K562 (cell line): ENCODE results near the gene ZNRF1. TPM values are rescaled to one million over a fixed set of nuclear protein-coding genes. Genes with fewer than 3 reads are reported as not detected.

ENCODE experiments used
- ATAC-seq: fragments of 200-7000 bp; cut with Tn5 transposase; 3 replicates; pipeline ENCODE4 v1.9.1; 2020; ENCODE audit warnings: moderate library complexity
- BruUV-seq: library from RNA; stranded (reverse); fragments of 400-500 nt; replicated peaks from 2 replicates; lab custom pipeline; 2021; lab: Mats Ljungman, UMichigan
- CTCF ChIA-PET: fragments of 300-600 bp; formaldehyde crosslinking; extraction: SDS; loops from one replicate; lab custom pipeline; 2021; ENCODE audit warnings: low intra/inter-chr PET ratio; lab: Yijun Ruan, JAX
- POLR2A ChIA-PET: fragments of 300-600, 350-650 bp; sonication (Branson Sonifier 250); formaldehyde crosslinking; extraction: SDS; loops from one replicate; lab custom pipeline; 2021; ENCODE audit warnings: antibody characterized with exemption, inconsistent platforms; lab: Yijun Ruan, JAX
- DNase-seq, 4 experiments: peaks; one replicate each; pipeline versions ENCODE4 v3.0.0 to v3.0.0-alpha.2; 2011 to 2018; ENCODE audit warnings: low spot score in 3 of 4, mixed read lengths in 3 of 4; ENCODE audit errors: extremely low read depth in 1 of 4
- FAIRE-seq: peaks from 2 replicates; lab custom pipeline; 2011; peaks lifted over from hg19 to GRCh38; lab: Jason Lieb, UNC
- H2AFZ ChIP-seq: 2 replicates; pipeline ENCODE4 v1.6.0; 2011; ENCODE audit warnings: low read depth, low read length, control low read depth, inconsistent platforms
- H3K27ac ChIP-seq: fragments of 200-600 bp; 3 replicates; pipeline ENCODE4 v1.8.0; 2011; ENCODE audit warnings: low read depth, mild to moderate bottlenecking, control low read depth, inconsistent platforms, low read length, moderate library complexity, mixed read lengths; ENCODE audit errors: extremely low read depth
- H3K27me3 ChIP-seq, 2 experiments: fragments of 300-600 bp in 1 of 2; 2 replicates in 1 of 2; 3 replicates in 1 of 2; pipeline versions ENCODE4 v1.6.0 to v1.8.0; 2011; ENCODE audit warnings: inconsistent platforms in 2 of 2, low read length in 2 of 2, mild to moderate bottlenecking in 1 of 2, mixed read lengths in 1 of 2, moderate library complexity in 1 of 2; ENCODE audit not compliant: control insufficient read depth in 2 of 2, insufficient read depth in 2 of 2
- H3K36me3 ChIP-seq: fragments of 300-600 bp; 3 replicates; pipeline ENCODE4 v1.8.0; 2011; ENCODE audit warnings: mild to moderate bottlenecking, low read length, inconsistent platforms; ENCODE audit not compliant: control insufficient read depth, insufficient read depth
- H3K4me1 ChIP-seq, 2 experiments: fragments of 200-600 bp in 1 of 2; replicated peaks in 1 of 2; 2 replicates in 1 of 2; 3 replicates in 1 of 2; pipeline versions ENCODE4 v1.5.1 to v1.8.0; 2011; ENCODE audit warnings: inconsistent platforms in 2 of 2, low read length in 2 of 2, mild to moderate bottlenecking in 1 of 2, mixed read lengths in 1 of 2, moderate library complexity in 1 of 2; ENCODE audit not compliant: control insufficient read depth in 2 of 2, insufficient read depth in 2 of 2
- H3K4me2 ChIP-seq: 2 replicates; pipeline ENCODE4 v1.6.1; 2011; ENCODE audit warnings: low read length, control low read depth, inconsistent platforms, mixed read lengths; ENCODE audit not compliant: insufficient read depth
- H3K4me3 ChIP-seq: fragments of 200-600 bp; sonication (generic), shearing (Covaris generic); 2 replicates; pipeline ENCODE4 v1.5.1; 2016; ENCODE audit warnings: control low read depth, inconsistent platforms
- H3K79me2 ChIP-seq: fragments of 200-600 bp; 3 replicates; pipeline ENCODE4 v1.8.0; 2011; ENCODE audit warnings: low read length, inconsistent platforms; ENCODE audit not compliant: control insufficient read depth, insufficient read depth
- H3K9ac ChIP-seq, 2 experiments: 2 replicates each; pipeline versions ENCODE4 v1.6.0 to v1.6.1; 2011; ENCODE audit warnings: low read depth in 2 of 2, low read length in 2 of 2, control low read depth in 1 of 2, inconsistent platforms in 1 of 2, mild to moderate bottlenecking in 1 of 2, mixed read lengths in 1 of 2; ENCODE audit not compliant: insufficient read depth in 1 of 2
- H3K9me1 ChIP-seq: one replicate; pipeline ENCODE4 v1.6.0; 2011; ENCODE audit warnings: inconsistent platforms, mild to moderate bottlenecking, low read length, moderate library complexity; ENCODE audit not compliant: control insufficient read depth, insufficient read depth
- H3K9me3 ChIP-seq: replicated peaks from 2 replicates; pipeline ENCODE4 v1.5.1; 2011; ENCODE audit warnings: low read depth, low read length, inconsistent platforms; ENCODE audit not compliant: control insufficient read depth, insufficient read depth
- H4K20me1 ChIP-seq: replicated peaks from 2 replicates; pipeline ENCODE4 v1.6.1; 2011; ENCODE audit warnings: low read length, inconsistent platforms, mixed read lengths; ENCODE audit not compliant: control insufficient read depth, insufficient read depth
- BCL6 ChIP-seq: fragments of 250-450 bp; sonication (Bioruptor Pico); IDR thresholded peaks from 2 replicates; pipeline ENCODE4 v1.4.0; 2020
- CBFA2T3 ChIP-seq: fragments of 450-650 bp; IDR thresholded peaks from 2 replicates; pipeline ENCODE4 v1.6.1; 2017
- CREB1 ChIP-seq, 2 experiments: sonication (generic) in 1 of 2; formaldehyde crosslinking in 1 of 2; IDR thresholded peaks; 2 replicates each; pipeline versions ENCODE4 v1.6.1 to v1.8.0; 2012 to 2022; ENCODE audit warnings: inconsistent platforms in 1 of 2, mild to moderate bottlenecking in 1 of 2, missing genetic modification reagents in 1 of 2, moderate library complexity in 1 of 2
- MXD1 ChIP-seq: fragments of 250-450 bp; sonication (Bioruptor Pico); IDR thresholded peaks from 2 replicates; pipeline ENCODE4 v1.8.0; 2021; ENCODE audit warnings: borderline replicate concordance, mild to moderate bottlenecking, moderate library complexity; ENCODE audit not compliant: poor library complexity, severe bottlenecking
- NFE2 ChIP-seq: IDR thresholded peaks from 2 replicates; pipeline ENCODE4 v1.6.1; 2014; ENCODE audit warnings: antibody characterized with exemption, low read depth
- RBM15 ChIP-seq: fragments of 200-400 bp; formaldehyde crosslinking; IDR thresholded peaks from 2 replicates; pipeline ENCODE4 v1.6.1; 2018; ENCODE audit warnings: mild to moderate bottlenecking, low read length, moderate library complexity; ENCODE audit not compliant: insufficient read depth
- SP2 ChIP-seq: IDR thresholded peaks from 2 replicates; pipeline ENCODE4 v1.6.1; 2011; ENCODE audit warnings: mild to moderate bottlenecking, low read depth, low read length, moderate library complexity; ENCODE audit not compliant: poor library complexity, severe bottlenecking; ENCODE audit errors: extremely low read depth
- TAL1 ChIP-seq: fragments of 450-650 bp; IDR thresholded peaks from 2 replicates; pipeline ENCODE4 v1.6.1; 2016; ENCODE audit warnings: mild to moderate bottlenecking
- WGBS: fragments of 100-300 bp; shearing (Covaris generic); methylation state at CpG from one replicate; pipeline ENCODE4 v1.1.6; 2016; ENCODE audit warnings: low coverage, mixed read lengths; ENCODE audit not compliant: insufficient coverage; ENCODE audit errors: missing lambda C conversion rate; 5-methylcytosine and 5-hydroxymethylcytosine counted together
- in situ Hi-C: fragments of 300-500 bp; cut with MboI; formaldehyde crosslinking; loops from 4 replicates; pipeline ENCODE4 v1.15.0; 2018; ENCODE audit warnings: inconsistent platforms, mixed read lengths
- intact Hi-C: fragments of 100-400 bp; cut with micrococcal nuclease; formaldehyde crosslinking; loops from 2 replicates; pipeline ENCODE4 v1.14.2; 2022
- polyA plus RNA-seq, 8 experiments: library from polyadenylated mRNA; depleted of rRNA in 4 of 8; stranded (reverse) in 5 of 8; unstranded in 3 of 8; fragments of >200 nt; fragmentation: Nextera tagmentation in 2 of 8; fragmentation: Illumina TruSeq in 1 of 8; extraction: Ambion mirVana in 2 of 8; extraction: Trizol in 1 of 8; gene quantifications; 2 replicates each; pipeline versions ENCODE4 v1.2.1 to v1.2.3, GENCODE V29; 2011 to 2014; ENCODE audit warnings: inconsistent platforms in 1 of 8, missing spikeins in 1 of 8
- total RNA-seq, 7 experiments: library from RNA; depleted of rRNA in 6 of 7; stranded (reverse); fragments of >200 nt in 6 of 7; fragmentation: Illumina TruSeq in 2 of 7; extraction: Trizol in 2 of 7; gene quantifications; 2 replicates each; pipeline versions ENCODE4 v1.2.1 to v1.2.3, GENCODE V29; 2011 to 2021; ENCODE audit warnings: low replicate concordance in 1 of 7
- TF ChIP-seq, protein P1 (sequence below): sonication (generic); formaldehyde crosslinking; IDR thresholded peaks from 2 replicates; pipeline ENCODE4 v1.8.0; 2022; ENCODE audit warnings: missing genetic modification reagents, mild to moderate bottlenecking, borderline replicate concordance
- TF ChIP-seq, protein P2 (sequence below): fragments of 450-650 bp; conservative IDR thresholded peaks from 2 replicates; pipeline ENCODE4 v1.6.1; 2016; ENCODE audit warnings: missing genetic modification characterization, low read depth, mild to moderate bottlenecking, control low read depth, missing compliant biosample characterization

The ZNRF1 gene
- total and polyA plus RNA-seq, 9 of the 15 experiments (the other 6 are each of a cell fraction or from before 2014, with no cell fraction given): 9.5 to 37.7 (median 20.0) TPM

DNA sequence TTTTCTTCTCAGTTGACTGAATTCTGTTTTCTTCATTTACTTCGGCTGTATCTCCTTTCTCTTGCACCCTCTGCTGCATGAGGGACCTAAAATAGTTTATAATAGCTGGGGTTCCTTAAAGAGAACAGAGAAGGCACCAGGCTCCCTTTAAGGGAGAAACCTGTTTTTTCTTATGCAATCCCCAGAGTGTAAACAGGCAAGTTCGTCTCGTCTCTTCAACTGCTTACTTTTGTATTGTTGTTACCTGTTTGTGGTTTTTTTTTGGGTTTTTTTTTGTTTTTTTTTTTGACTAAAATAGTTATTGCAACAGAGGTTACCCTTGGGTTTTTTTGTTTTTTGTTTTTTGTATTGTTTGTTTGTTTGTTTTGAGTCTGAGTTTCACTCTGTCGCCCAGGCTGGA lies 121.4 kb downstream of the ZNRF1 start:
- Histone ChIP-seq H3K36me3 (no peaks in the 10 kb centered on the region), H3K4me1 (peaks cover 4 to 15% of the 10 kb centered on the region in 2 experiments; a peak in 4 of 5 replicates), H3K9ac (no peak overlapping the region), H3K27me3 (no peaks in the 10 kb centered on the region), H3K27ac (no peak overlapping the region), H4K20me1 (no peaks in the 10 kb centered on the region), H2AFZ (no peak overlapping the region), H3K79me2 (no peaks in the 10 kb centered on the region), H3K9me1 (no peaks in the 10 kb centered on the region), H3K4me3 (no peak overlapping the region), H3K9me3 (peaks cover 6% of the 10 kb centered on the region; the same call in 1 of the 2 replicates), H3K4me2 (no peak overlapping the region)
- POLR2A ChIA-PET: no interaction called here
- CTCF ChIA-PET: no interaction called here
- peak; percentile 19 for FAIRE-seq
- WGBS: 67% methylated on average over 4 of the region's 4 CpGs
- intact Hi-C loops (no loop called here), in situ Hi-C loops (no loop called here)
- no peak for ATAC-seq
- TF ChIP-seq BCL6 (CRISPR knock-in tag) (no peak), CBFA2T3 (no peak), TAL1 (no peak), SP2 (no peak), NFE2 (no peak), CREB1 (IDR thresholded peaks at IDR 0.05) (no peak), CREB1 (CRISPR knock-in tag; IDR thresholded peaks at IDR 0.05) (no peak), RBM15 (no peak), MXD1 (CRISPR knock-in tag) (no peak)
- TF ChIP-seq, protein P1, sequence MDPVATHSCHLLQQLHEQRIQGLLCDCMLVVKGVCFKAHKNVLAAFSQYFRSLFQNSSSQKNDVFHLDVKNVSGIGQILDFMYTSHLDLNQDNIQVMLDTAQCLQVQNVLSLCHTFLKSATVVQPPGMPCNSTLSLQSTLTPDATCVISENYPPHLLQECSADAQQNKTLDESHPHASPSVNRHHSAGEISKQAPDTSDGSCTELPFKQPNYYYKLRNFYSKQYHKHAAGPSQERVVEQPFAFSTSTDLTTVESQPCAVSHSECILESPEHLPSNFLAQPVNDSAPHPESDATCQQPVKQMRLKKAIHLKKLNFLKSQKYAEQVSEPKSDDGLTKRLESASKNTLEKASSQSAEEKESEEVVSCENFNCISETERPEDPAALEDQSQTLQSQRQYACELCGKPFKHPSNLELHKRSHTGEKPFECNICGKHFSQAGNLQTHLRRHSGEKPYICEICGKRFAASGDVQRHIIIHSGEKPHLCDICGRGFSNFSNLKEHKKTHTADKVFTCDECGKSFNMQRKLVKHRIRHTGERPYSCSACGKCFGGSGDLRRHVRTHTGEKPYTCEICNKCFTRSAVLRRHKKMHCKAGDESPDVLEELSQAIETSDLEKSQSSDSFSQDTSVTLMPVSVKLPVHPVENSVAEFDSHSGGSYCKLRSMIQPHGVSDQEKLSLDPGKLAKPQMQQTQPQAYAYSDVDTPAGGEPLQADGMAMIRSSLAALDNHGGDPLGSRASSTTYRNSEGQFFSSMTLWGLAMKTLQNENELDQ: no peak
- TF ChIP-seq, protein P2, sequence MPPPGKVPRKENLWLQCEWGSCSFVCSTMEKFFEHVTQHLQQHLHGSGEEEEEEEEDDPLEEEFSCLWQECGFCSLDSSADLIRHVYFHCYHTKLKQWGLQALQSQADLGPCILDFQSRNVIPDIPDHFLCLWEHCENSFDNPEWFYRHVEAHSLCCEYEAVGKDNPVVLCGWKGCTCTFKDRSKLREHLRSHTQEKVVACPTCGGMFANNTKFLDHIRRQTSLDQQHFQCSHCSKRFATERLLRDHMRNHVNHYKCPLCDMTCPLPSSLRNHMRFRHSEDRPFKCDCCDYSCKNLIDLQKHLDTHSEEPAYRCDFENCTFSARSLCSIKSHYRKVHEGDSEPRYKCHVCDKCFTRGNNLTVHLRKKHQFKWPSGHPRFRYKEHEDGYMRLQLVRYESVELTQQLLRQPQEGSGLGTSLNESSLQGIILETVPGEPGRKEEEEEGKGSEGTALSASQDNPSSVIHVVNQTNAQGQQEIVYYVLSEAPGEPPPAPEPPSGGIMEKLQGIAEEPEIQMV (tag): no peak
- no peak for DNase-seq
- no TSS peak for BruUV-seq
